HL-60 (cell line): ENCODE data around the gene IFI27.

Experiments
- DNase-seq, 2 experiments: peaks; one replicate each; pipeline ENCODE4 v3.0.0-alpha.2; 2010 to 2020; ENCODE audit warnings: low read depth in 1 of 2, low spot score in 1 of 2
- H3K27ac ChIP-seq: fragments of 250-450 bp; sonication (Bioruptor Pico); replicated peaks from 2 replicates; pipeline ENCODE4 v1.5.1; 2020; ENCODE audit warnings: mild to moderate bottlenecking, moderate library complexity
- H3K27me3 ChIP-seq: fragments of 250-450 bp; sonication (Bioruptor Pico); 2 replicates; pipeline ENCODE4 v1.5.1; 2021; ENCODE audit warnings: mild to moderate bottlenecking, moderate library complexity; ENCODE audit not compliant: insufficient read depth, poor library complexity, severe bottlenecking
- H3K4me3 ChIP-seq: replicated peaks from 2 replicates; pipeline ENCODE4 v1.5.1; 2011; ENCODE audit warnings: mild to moderate bottlenecking, control low read depth, low read length; ENCODE audit not compliant: insufficient read depth
- CTCF ChIP-seq: IDR thresholded peaks from one replicate; pipeline ENCODE4 v1.5.1; 2011; ENCODE audit warnings: low read length, control low read depth, inconsistent platforms; ENCODE audit not compliant: insufficient read depth
- GABPA ChIP-seq: IDR thresholded peaks from 2 replicates; pipeline ENCODE4 v1.6.1; 2012; ENCODE audit warnings: low read depth
- POLR2AphosphoS5 ChIP-seq: IDR thresholded peaks from 2 replicates; pipeline ENCODE4 v1.6.1; 2012; ENCODE audit warnings: low read depth
- SPI1 ChIP-seq: IDR thresholded peaks from 2 replicates; pipeline ENCODE4 v1.6.1; 2012; ENCODE audit warnings: low read depth, mild to moderate bottlenecking, borderline replicate concordance
- TF ChIP-seq, protein P1 (sequence below): IDR thresholded peaks from 2 replicates; pipeline ENCODE4 v1.6.1; 2012; ENCODE audit warnings: low read depth; ENCODE audit not compliant: insufficient replicate concordance

The IFI27 gene

GRCh38 chr14:94158239-94158883 lies 47.8 kb downstream of the IFI27 start:
- DNase-seq: no peak
- Histone ChIP-seq H3K27ac (no peak overlapping the region), H3K4me3 (no peak overlapping the region), H3K27me3 (no peaks in the 10 kb centered on the region)
- TF ChIP-seq POLR2AphosphoS5: no peak

- no peaks in the 10 kb centered on the region for H3K27me3 ChIP-seq
- no peak overlapping the region for H3K4me3 ChIP-seq
- TF ChIP-seq SPI1: no peak
- TF ChIP-seq, protein P1, sequence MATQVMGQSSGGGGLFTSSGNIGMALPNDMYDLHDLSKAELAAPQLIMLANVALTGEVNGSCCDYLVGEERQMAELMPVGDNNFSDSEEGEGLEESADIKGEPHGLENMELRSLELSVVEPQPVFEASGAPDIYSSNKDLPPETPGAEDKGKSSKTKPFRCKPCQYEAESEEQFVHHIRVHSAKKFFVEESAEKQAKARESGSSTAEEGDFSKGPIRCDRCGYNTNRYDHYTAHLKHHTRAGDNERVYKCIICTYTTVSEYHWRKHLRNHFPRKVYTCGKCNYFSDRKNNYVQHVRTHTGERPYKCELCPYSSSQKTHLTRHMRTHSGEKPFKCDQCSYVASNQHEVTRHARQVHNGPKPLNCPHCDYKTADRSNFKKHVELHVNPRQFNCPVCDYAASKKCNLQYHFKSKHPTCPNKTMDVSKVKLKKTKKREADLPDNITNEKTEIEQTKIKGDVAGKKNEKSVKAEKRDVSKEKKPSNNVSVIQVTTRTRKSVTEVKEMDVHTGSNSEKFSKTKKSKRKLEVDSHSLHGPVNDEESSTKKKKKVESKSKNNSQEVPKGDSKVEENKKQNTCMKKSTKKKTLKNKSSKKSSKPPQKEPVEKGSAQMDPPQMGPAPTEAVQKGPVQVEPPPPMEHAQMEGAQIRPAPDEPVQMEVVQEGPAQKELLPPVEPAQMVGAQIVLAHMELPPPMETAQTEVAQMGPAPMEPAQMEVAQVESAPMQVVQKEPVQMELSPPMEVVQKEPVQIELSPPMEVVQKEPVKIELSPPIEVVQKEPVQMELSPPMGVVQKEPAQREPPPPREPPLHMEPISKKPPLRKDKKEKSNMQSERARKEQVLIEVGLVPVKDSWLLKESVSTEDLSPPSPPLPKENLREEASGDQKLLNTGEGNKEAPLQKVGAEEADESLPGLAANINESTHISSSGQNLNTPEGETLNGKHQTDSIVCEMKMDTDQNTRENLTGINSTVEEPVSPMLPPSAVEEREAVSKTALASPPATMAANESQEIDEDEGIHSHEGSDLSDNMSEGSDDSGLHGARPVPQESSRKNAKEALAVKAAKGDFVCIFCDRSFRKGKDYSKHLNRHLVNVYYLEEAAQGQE: no peak
- TF ChIP-seq POLR2AphosphoS5: no peak
- TF ChIP-seq CTCF: no peak
- no peak for TF ChIP-seq GABPA
- no peak overlapping the region for H3K27ac ChIP-seq
- no peak for DNase-seq
These were observed 50.5 kb downstream of the IFI27 start for GRCh38 chr14:94161058-94161457.

DNA sequence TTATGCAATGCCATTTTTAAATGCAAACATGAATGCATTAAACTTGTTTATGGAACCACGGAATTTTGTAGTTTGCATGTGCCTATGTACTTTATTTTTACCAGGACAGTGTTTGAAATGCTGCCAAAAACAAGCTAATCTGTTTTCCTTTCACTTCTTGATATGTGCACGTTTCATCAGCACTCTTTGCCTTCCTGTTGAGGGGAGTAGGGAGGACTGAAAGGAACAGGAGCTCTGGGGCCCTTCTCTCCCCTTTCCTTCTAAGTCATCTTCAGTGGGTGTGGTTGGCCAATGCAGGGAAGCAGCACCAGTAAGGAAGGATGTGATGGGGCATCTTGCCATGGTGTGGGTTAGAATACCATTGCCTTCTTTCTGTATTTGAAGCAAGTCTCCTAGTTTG lies 51.4 kb downstream of the IFI27 start:
- Histone ChIP-seq H3K4me3 (no peak overlapping the region), H3K27me3 (no peaks in the 10 kb centered on the region), H3K27ac (no peak overlapping the region)
- no peak for DNase-seq
- TF ChIP-seq CTCF (no peak), SPI1 (no peak), POLR2AphosphoS5 (no peak), GABPA (no peak)
- TF ChIP-seq, protein P1: no peak

GRCh38 chr14:94162466-94162865 lies 51.9 kb downstream of the IFI27 start:
- Histone ChIP-seq H3K4me3 (no peak overlapping the region), H3K27me3 (no peaks in the 10 kb centered on the region), H3K27ac (no peak overlapping the region)
- no peak for DNase-seq
- TF ChIP-seq SPI1: no peak
- TF ChIP-seq GABPA: no peak
- TF ChIP-seq CTCF: no peak
- no peak for TF ChIP-seq POLR2AphosphoS5
- TF ChIP-seq, protein P1: no peak
